Measurements from ENCODE around the gene SENP1.
"Not testable (repeated sequence)": the region's sequence is repeated elsewhere in the genome, so short reads cannot be mapped to it uniquely, and the experiment has no call there.

Gene SENP1

GRCh38 chr12:48105867-48106680, at the start of gene SENP1:
Gene SENP1 (minus strand): TSS chr12:48106079. CDS start chr12:48101472, 4,607 bp downstream.
- peak; percentile 72 for DNase-seq (ENCODE audit: low read depth, low spot score)

GRCh38 chr12:48151103-48151771, 45.4 kb upstream of the SENP1 start:
- no peak for DNase-seq (ENCODE audit: low read depth, low spot score)

- DNase-seq (ENCODE audit: low read depth, low spot score): no peak
Measured at GRCh38 chr12:48145981-48146380, 40.1 kb upstream of the SENP1 start.

GRCh38 chr12:48143898-48144297, 38.0 kb upstream of the SENP1 start:
- no peak for DNase-seq (ENCODE audit: low read depth, low spot score)

- DNase-seq (ENCODE audit: low read depth, low spot score): no peak
Measured at GRCh38 chr12:48142818-48143674, 37.2 kb upstream of the SENP1 start.

GRCh38 chr12:48135027-48135426, 29.1 kb upstream of the SENP1 start:
- DNase-seq (ENCODE audit: low read depth, low spot score): no peak

- DNase-seq (ENCODE audit: low read depth, low spot score): no peak
Measured at GRCh38 chr12:48132826-48133225, 26.9 kb upstream of the SENP1 start.

- DNase-seq (ENCODE audit: low read depth, low spot score): no peak
Measured at GRCh38 chr12:48131517-48131916, 25.6 kb upstream of the SENP1 start.

- DNase-seq (ENCODE audit: low read depth, low spot score): no peak
Measured at GRCh38 chr12:48129376-48129775, 23.5 kb upstream of the SENP1 start.

GRCh38 chr12:48128800-48129199, 22.9 kb upstream of the SENP1 start:
- no peak for DNase-seq (ENCODE audit: low read depth, low spot score)

- DNase-seq (ENCODE audit: low read depth, low spot score): no peak
Measured at GRCh38 chr12:48126953-48127630, 21.2 kb upstream of the SENP1 start.

- no peak for DNase-seq (ENCODE audit: low read depth, low spot score)
Measured at GRCh38 chr12:48125985-48126384, 20.1 kb upstream of the SENP1 start.

GRCh38 chr12:48125542-48125941, 19.7 kb upstream of the SENP1 start:
- DNase-seq (ENCODE audit: low read depth, low spot score): not testable (repeated sequence)

GRCh38 chr12:48123169-48123568, 17.3 kb upstream of the SENP1 start:
- DNase-seq (ENCODE audit: low read depth, low spot score): no peak

GRCh38 chr12:48122065-48122834, 16.4 kb upstream of the SENP1 start:
- DNase-seq (ENCODE audit: low read depth, low spot score): no peak

GRCh38 chr12:48121522-48121921, 15.6 kb upstream of the SENP1 start:
- no peak for DNase-seq (ENCODE audit: low read depth, low spot score)

GRCh38 chr12:48119834-48120195, 13.9 kb upstream of the SENP1 start:
- DNase-seq (ENCODE audit: low read depth, low spot score): no peak

GRCh38 chr12:48119078-48119833, 13.4 kb upstream of the SENP1 start, which contains the start of gene PFKM:
Gene PFKM (plus strand): TSS chr12:48119364. CDS start chr12:48122775, 3,411 bp downstream.
- DNase-seq (ENCODE audit: low read depth, low spot score): peak; percentile 73

- no peak for DNase-seq (ENCODE audit: low read depth, low spot score)
Measured at GRCh38 chr12:48118284-48118871, 12.5 kb upstream of the SENP1 start.

- no peak for DNase-seq (ENCODE audit: low read depth, low spot score)
Measured at GRCh38 chr12:48115957-48116356, 10.1 kb upstream of the SENP1 start.
